Liver (tissue), 3 donors: ENCODE results near the gene PARD3B.

ENCODE experiments used
- RAD21 ChIP-seq, 2 donors: IDR thresholded peaks; 2 replicates each; pipeline ENCODE4 v1.6.1; 2016; ENCODE audit warnings: antibody characterized with exemption in 2 of 2, mild to moderate bottlenecking in 2 of 2
- TF ChIP-seq, protein P1 (sequence below): fragments of 150-350 bp; IDR thresholded peaks from 2 replicates; pipeline ENCODE4 v1.5.1; 2017; ENCODE audit warnings: improper control_type of control experiment, low read depth, low read length; ENCODE audit not compliant: missing input control
- donor health status: healthy.
- donor health status: healthy.

GRCh38 chr2:205333351-205333750 is 788.1 kb downstream of the PARD3B start:
- TF ChIP-seq, protein P1, sequence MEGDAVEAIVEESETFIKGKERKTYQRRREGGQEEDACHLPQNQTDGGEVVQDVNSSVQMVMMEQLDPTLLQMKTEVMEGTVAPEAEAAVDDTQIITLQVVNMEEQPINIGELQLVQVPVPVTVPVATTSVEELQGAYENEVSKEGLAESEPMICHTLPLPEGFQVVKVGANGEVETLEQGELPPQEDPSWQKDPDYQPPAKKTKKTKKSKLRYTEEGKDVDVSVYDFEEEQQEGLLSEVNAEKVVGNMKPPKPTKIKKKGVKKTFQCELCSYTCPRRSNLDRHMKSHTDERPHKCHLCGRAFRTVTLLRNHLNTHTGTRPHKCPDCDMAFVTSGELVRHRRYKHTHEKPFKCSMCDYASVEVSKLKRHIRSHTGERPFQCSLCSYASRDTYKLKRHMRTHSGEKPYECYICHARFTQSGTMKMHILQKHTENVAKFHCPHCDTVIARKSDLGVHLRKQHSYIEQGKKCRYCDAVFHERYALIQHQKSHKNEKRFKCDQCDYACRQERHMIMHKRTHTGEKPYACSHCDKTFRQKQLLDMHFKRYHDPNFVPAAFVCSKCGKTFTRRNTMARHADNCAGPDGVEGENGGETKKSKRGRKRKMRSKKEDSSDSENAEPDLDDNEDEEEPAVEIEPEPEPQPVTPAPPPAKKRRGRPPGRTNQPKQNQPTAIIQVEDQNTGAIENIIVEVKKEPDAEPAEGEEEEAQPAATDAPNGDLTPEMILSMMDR: no peak
- TF ChIP-seq RAD21 (IDR thresholded peaks at IDR 0.05): no peak
